ENCODE measurements around the gene ZBTB18. TPM values are rescaled to one million over a fixed set of nuclear protein-coding genes. Genes with fewer than 3 reads are reported as not detected.

ZBTB18 gene
- total RNA-seq, 1 experiment from 2014 or later = 1.8 TPM

DNA sequence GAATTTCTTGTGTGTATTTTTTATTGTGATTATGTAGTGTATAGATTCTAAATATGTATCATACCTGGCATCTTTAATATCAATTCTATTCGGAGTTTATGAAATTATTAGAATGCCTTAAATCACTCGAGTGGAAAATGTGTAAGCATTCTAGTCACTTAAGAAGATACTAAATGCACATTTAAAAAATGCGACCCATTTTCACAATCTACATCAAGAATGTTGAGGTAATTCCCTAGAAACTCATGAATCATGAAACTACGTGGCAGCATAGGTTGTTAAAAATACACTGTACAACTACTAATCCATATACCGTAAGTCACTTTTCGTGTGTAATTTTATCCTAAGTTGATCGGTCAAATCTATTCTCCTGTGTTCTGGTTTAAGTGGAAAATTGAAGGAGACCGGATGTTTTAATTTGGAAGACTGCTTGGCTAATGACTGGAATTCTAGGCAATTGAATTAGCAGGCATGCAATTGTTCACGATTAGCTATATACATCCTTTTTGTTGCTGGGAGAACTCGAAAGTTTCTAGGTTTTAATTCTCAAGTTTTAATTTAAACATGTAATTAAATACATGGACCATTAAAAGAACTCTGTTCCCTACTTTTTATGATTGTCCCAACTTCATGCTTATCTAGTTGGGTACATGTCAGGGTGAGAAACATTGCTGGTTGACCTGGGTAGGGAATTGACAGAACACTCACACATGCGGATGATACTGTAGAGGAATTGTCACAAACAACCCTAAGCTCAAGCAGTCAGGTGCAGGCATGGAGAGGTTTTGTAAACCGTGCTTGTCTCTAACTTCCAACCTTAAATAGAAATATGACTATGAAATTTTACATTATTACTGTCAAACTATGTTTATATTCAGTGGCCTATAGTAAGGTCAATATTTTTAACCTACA is 6.6 kb downstream of the ZBTB18 start:
- RAD21 ChIA-PET (ENCODE audit: low non-redundant PET in 1 of 2, low total read pairs in 2 of 2, uncharacterized antibody in 2 of 2, unreplicated experiment in 2 of 2) = no interaction called here

More for the DNA sequence above, 6.6 kb downstream of the ZBTB18 start:
- H3K9ac ChIP-seq (ENCODE audit: low read length) = no peak overlapping the region
- POLR2A ChIA-PET = no interaction called here
- intact Hi-C loops (cut with micrococcal nuclease) = no loop called here
- H4K20me1 ChIP-seq (ENCODE audit: insufficient read depth) = no peaks in the 10 kb centered on the region
- H3K4me3 ChIP-seq (replicated peaks in 1 of 2; ENCODE audit: low read depth in 1 of 2, low read length in 2 of 2) = no peak overlapping the region
- peaks cover 45% of the 10 kb centered on the region for H3K27me3 ChIP-seq (ENCODE audit: insufficient read depth, low read length)
- no peak overlapping the region for H3K27ac ChIP-seq (ENCODE audit: low read depth, low read length)
- no peaks in the 10 kb centered on the region for H3K36me3 ChIP-seq (ENCODE audit: control insufficient read depth in 1 of 2, insufficient read depth in 2 of 2, low read length in 2 of 2)
- no peaks in the 10 kb centered on the region for H3K9me2 ChIP-seq (ENCODE audit: insufficient read depth)
- no peak overlapping the region for H2AFZ ChIP-seq (ENCODE audit: low read depth, low read length, poor library complexity, severe bottlenecking)
- no peak overlapping the region for H3K4me2 ChIP-seq (ENCODE audit: low read length)
- CTCF ChIA-PET = no interaction called here
- BruUV-seq (replicated peaks) = no TSS peak
- no peaks in the 10 kb centered on the region for H3K4me1 ChIP-seq (ENCODE audit: control insufficient read depth in 1 of 2, insufficient read depth in 2 of 2, low read length in 2 of 2)
- no peaks in the 10 kb centered on the region for H3K9me3 ChIP-seq (ENCODE audit: control insufficient read depth in 1 of 2, insufficient read depth in 1 of 2, low read depth in 1 of 2, low read length in 2 of 2)
- no peak for TF ChIP-seq EZH2 (IDR thresholded peaks at IDR 0.05)
- no peak for TF ChIP-seq FOSL1 (IDR thresholded peaks at IDR 0.05; ENCODE audit: low read depth)
- TF ChIP-seq, protein P1, sequence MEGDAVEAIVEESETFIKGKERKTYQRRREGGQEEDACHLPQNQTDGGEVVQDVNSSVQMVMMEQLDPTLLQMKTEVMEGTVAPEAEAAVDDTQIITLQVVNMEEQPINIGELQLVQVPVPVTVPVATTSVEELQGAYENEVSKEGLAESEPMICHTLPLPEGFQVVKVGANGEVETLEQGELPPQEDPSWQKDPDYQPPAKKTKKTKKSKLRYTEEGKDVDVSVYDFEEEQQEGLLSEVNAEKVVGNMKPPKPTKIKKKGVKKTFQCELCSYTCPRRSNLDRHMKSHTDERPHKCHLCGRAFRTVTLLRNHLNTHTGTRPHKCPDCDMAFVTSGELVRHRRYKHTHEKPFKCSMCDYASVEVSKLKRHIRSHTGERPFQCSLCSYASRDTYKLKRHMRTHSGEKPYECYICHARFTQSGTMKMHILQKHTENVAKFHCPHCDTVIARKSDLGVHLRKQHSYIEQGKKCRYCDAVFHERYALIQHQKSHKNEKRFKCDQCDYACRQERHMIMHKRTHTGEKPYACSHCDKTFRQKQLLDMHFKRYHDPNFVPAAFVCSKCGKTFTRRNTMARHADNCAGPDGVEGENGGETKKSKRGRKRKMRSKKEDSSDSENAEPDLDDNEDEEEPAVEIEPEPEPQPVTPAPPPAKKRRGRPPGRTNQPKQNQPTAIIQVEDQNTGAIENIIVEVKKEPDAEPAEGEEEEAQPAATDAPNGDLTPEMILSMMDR (IDR thresholded peaks at IDR 0.05 in 2 of 3, conservative IDR thresholded peaks at IDR 0.05 in 1 of 3; ENCODE audit: borderline replicate concordance in 1 of 3, insufficient read depth in 1 of 3, low read depth in 2 of 3, low read length in 2 of 3) = no peak
- TF ChIP-seq ZNF274 (IDR thresholded peaks at IDR 0.05; ENCODE audit: low read depth, low read length) = no peak
- TF ChIP-seq, protein P2, sequence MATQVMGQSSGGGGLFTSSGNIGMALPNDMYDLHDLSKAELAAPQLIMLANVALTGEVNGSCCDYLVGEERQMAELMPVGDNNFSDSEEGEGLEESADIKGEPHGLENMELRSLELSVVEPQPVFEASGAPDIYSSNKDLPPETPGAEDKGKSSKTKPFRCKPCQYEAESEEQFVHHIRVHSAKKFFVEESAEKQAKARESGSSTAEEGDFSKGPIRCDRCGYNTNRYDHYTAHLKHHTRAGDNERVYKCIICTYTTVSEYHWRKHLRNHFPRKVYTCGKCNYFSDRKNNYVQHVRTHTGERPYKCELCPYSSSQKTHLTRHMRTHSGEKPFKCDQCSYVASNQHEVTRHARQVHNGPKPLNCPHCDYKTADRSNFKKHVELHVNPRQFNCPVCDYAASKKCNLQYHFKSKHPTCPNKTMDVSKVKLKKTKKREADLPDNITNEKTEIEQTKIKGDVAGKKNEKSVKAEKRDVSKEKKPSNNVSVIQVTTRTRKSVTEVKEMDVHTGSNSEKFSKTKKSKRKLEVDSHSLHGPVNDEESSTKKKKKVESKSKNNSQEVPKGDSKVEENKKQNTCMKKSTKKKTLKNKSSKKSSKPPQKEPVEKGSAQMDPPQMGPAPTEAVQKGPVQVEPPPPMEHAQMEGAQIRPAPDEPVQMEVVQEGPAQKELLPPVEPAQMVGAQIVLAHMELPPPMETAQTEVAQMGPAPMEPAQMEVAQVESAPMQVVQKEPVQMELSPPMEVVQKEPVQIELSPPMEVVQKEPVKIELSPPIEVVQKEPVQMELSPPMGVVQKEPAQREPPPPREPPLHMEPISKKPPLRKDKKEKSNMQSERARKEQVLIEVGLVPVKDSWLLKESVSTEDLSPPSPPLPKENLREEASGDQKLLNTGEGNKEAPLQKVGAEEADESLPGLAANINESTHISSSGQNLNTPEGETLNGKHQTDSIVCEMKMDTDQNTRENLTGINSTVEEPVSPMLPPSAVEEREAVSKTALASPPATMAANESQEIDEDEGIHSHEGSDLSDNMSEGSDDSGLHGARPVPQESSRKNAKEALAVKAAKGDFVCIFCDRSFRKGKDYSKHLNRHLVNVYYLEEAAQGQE (IDR thresholded peaks at IDR 0.05; ENCODE audit: low read depth) = no peak
- no peak for TF ChIP-seq JUND (IDR thresholded peaks at IDR 0.05)
- TF ChIP-seq SIN3A (IDR thresholded peaks at IDR 0.05; ENCODE audit: low read depth) = no peak
- no peak for TF ChIP-seq RAD21 (IDR thresholded peaks at IDR 0.05; ENCODE audit: low read depth)
- TF ChIP-seq ELF1 (IDR thresholded peaks at IDR 0.05; ENCODE audit: borderline replicate concordance, low read depth) = no peak
- TF ChIP-seq, protein P3, sequence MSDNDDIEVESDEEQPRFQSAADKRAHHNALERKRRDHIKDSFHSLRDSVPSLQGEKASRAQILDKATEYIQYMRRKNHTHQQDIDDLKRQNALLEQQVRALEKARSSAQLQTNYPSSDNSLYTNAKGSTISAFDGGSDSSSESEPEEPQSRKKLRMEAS (IDR thresholded peaks at IDR 0.05) = no peak
- TF ChIP-seq, protein P4, sequence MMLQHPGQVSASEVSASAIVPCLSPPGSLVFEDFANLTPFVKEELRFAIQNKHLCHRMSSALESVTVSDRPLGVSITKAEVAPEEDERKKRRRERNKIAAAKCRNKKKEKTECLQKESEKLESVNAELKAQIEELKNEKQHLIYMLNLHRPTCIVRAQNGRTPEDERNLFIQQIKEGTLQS (IDR thresholded peaks at IDR 0.05) = no peak
- TF ChIP-seq CEBPB (IDR thresholded peaks at IDR 0.05; ENCODE audit: low read depth) = no peak
- TF ChIP-seq SRF (IDR thresholded peaks at IDR 0.05; ENCODE audit: low read depth) = no peak
- no peak for TF ChIP-seq EZH2phosphoT487 (IDR thresholded peaks at IDR 0.05; ENCODE audit: borderline replicate concordance)
- ATAC-seq = no peak
- DNase-seq (ENCODE audit: low read depth, low spot score) = no peak
- no peaks in the 10 kb centered on the region for H3K79me2 ChIP-seq (ENCODE audit: insufficient read depth, low read length)

Measured in HCT116 (cell line).